T-cell (primary cell): Measurements from ENCODE around the gene ARHGEF17. TPM values are rescaled to one million over a fixed set of nuclear protein-coding genes. Genes with fewer than 3 reads are reported as not detected.

ENCODE experiments used
- ATAC-seq, 4 experiments: fragments of 200-7000 bp in 3 of 4; fragments of 150-1000 bp in 1 of 4; cut with Tn5 transposase; replicated peaks in 1 of 4; 1 replicate in 3 of 4; 2 replicates in 1 of 4; pipeline ENCODE4 v1.10.0; 2021; ENCODE audit warnings: moderate library complexity in 3 of 4, mild to moderate bottlenecking in 2 of 4, moderate number of reproducible peaks in 1 of 4
- CTCF ChIA-PET, 2 donors: fragments of 300-600 bp; sonication (Branson Sonifier 250); formaldehyde crosslinking; loops; one replicate each; lab custom pipeline; 2022; ENCODE audit warnings: antibody characterized with exemption in 2 of 2; lab: Charles Lee
- POLR2A ChIA-PET, 2 donors: fragments of 300-600 bp; sonication (Branson Sonifier 250); formaldehyde crosslinking; loops; one replicate each; lab custom pipeline; 2022; ENCODE audit warnings: antibody characterized with exemption in 2 of 2; lab: Charles Lee
- DNase-seq, 35 experiments: peaks; one replicate each; pipeline versions ENCODE4 v3.0.0 to v3.0.0-alpha.2; 2013 to 2023
- H3K27ac ChIP-seq: one replicate; pipeline ENCODE4 v1.5.1; 2013; ENCODE audit warnings: low read length
- H3K27me3 ChIP-seq, 2 experiments: replicated peaks in 1 of 2; 1 replicate in 1 of 2; 2 replicates in 1 of 2; pipeline versions ENCODE4 v1.6.1 to v1.7.0; 2013; ENCODE audit warnings: low read length in 1 of 2, mixed read lengths in 1 of 2; ENCODE audit not compliant: control insufficient read depth in 2 of 2, insufficient read depth in 2 of 2; ENCODE audit errors: extremely low read depth in 1 of 2
- H3K36me3 ChIP-seq, 2 donors: 1 replicate in 1 of 2; 2 replicates in 1 of 2; pipeline versions ENCODE4 v1.6.1 to v1.7.0; 2013; ENCODE audit warnings: low read length in 1 of 2; ENCODE audit not compliant: control insufficient read depth in 2 of 2, insufficient read depth in 1 of 2; ENCODE audit errors: extremely low read depth in 1 of 2
- H3K4me1 ChIP-seq, 2 experiments: 1 replicate in 1 of 2; 2 replicates in 1 of 2; pipeline versions ENCODE4 v1.6.1 to v1.7.0; 2013; ENCODE audit warnings: low read length in 2 of 2, mixed read lengths in 1 of 2; ENCODE audit not compliant: insufficient read depth in 2 of 2, control insufficient read depth in 1 of 2; ENCODE audit errors: extremely low read depth in 1 of 2
- H3K4me3 ChIP-seq, 2 donors: 1 replicate in 1 of 2; 2 replicates in 1 of 2; pipeline versions ENCODE4 v1.5.1 to v1.7.0; 2013; ENCODE audit warnings: mild to moderate bottlenecking in 2 of 2, low read length in 1 of 2, moderate library complexity in 1 of 2; ENCODE audit not compliant: control insufficient read depth in 1 of 2; ENCODE audit errors: extremely low read depth in 1 of 2
- H3K9me3 ChIP-seq: 2 replicates; pipeline ENCODE4 v1.7.0; 2013
- H3K27ac Mint-ChIP-seq, 2 donors: one replicate each; pipeline ENCODE4 v1.8.0; 2020 to 2021; ENCODE audit warnings: mild to moderate bottlenecking in 2 of 2, mixed read lengths in 2 of 2
- H3K27me3 Mint-ChIP-seq, 2 donors: one replicate each; pipeline ENCODE4 v1.8.0; 2021 to 2022; ENCODE audit warnings: mixed read lengths in 2 of 2
- H3K36me3 Mint-ChIP-seq: one replicate; pipeline ENCODE4 v1.8.0; 2021; ENCODE audit warnings: mixed read lengths
- H3K4me1 Mint-ChIP-seq, 3 donors: one replicate each; pipeline ENCODE4 v1.8.0; 2020 to 2022; ENCODE audit warnings: mixed read lengths in 3 of 3, mild to moderate bottlenecking in 1 of 3
- H3K4me3 Mint-ChIP-seq, 3 donors: one replicate each; pipeline ENCODE4 v1.8.0; 2020 to 2022; ENCODE audit warnings: mild to moderate bottlenecking in 3 of 3, mixed read lengths in 3 of 3, moderate library complexity in 3 of 3
- H3K9me3 Mint-ChIP-seq, 3 donors: one replicate each; pipeline ENCODE4 v1.8.0; 2020 to 2022; ENCODE audit warnings: mixed read lengths in 3 of 3
- WGBS: methylation state at CpG from one replicate; pipeline ENCODE4 v1.1.5; 2013; ENCODE audit warnings: missing lambda C conversion rate; ENCODE audit not compliant: insufficient coverage; 5-methylcytosine and 5-hydroxymethylcytosine counted together
- total RNA-seq, 35 experiments: library from RNA in 6 of 35; stranded (reverse) in 6 of 35; fragments of 120-200 nt in 1 of 35; gene quantifications; one replicate each; pipeline versions ENCODE4 v1.2.1 to v1.2.4 and lab custom pipeline; 2013 to 2026

ARHGEF17 gene
- total RNA-seq, 5 donors from 2014 or later (not counting 1 experiment from before 2014, with no cell fraction given): 0.23 to 1.0 (median 0.49) TPM

DNA sequence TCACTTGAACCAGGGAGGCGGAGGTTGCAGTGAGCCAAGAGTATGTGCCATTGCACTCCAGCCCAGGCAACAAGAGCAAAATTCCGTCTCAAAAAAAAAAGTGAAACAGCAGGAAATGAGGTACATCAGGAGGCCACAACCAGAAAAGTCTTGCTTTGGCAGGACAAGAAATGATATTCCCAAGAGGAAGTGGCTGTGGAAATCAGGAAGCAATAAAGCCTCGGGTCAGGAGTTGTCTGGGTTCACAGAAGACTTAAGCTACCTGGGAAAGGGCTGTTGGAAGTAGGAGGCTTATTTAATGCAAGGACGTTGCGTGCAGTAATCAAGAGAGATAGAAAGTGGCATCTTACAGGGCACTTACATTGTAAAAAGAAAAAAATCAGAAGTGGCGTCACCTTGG is 58.9 kb downstream of the ARHGEF17 start:
- H3K4me1 ChIP-seq: peaks cover 7 to 34% of the 10 kb centered on the region in 2 experiments
- POLR2A ChIA-PET: interaction anchor here (0.5 to 0.7 kb wide), 2 partner anchors 16 to 945 kb away, joined by 4 to 6 read pairs; no protein-coding TSS in a partner anchor
- no peaks in the 10 kb centered on the region for H3K27me3 ChIP-seq
- no peaks in the 10 kb centered on the region for H3K36me3 ChIP-seq
- no peaks in the 10 kb centered on the region for H3K36me3 Mint-ChIP-seq
- peaks cover 25 to 38% (median 34%) of the 10 kb centered on the region in 3 donors for H3K4me1 Mint-ChIP-seq
- H3K27ac ChIP-seq: peak overlapping the region; percentile 91
- WGBS: 79% methylated on average over 4 of the region's 6 CpGs
- H3K27ac Mint-ChIP-seq: peak overlapping the region; percentile 86 to 96
- DNase-seq: no peak
- no peaks in the 10 kb centered on the region for H3K27me3 Mint-ChIP-seq
- H3K4me3 Mint-ChIP-seq: peak overlapping the region in 2 of 3 donors; percentile 21 to 75
- CTCF ChIA-PET: interaction anchor here (0.6 to 0.7 kb wide), 3 partner anchors 16 to 316 kb away, joined by 3 to 4 read pairs (median 3); no protein-coding TSS in a partner anchor
- H3K9me3 Mint-ChIP-seq: no peaks in the 10 kb centered on the region
- no peak for ATAC-seq
- no peak overlapping the region for H3K4me3 ChIP-seq
- no peaks in the 10 kb centered on the region for H3K9me3 ChIP-seq

DNA sequence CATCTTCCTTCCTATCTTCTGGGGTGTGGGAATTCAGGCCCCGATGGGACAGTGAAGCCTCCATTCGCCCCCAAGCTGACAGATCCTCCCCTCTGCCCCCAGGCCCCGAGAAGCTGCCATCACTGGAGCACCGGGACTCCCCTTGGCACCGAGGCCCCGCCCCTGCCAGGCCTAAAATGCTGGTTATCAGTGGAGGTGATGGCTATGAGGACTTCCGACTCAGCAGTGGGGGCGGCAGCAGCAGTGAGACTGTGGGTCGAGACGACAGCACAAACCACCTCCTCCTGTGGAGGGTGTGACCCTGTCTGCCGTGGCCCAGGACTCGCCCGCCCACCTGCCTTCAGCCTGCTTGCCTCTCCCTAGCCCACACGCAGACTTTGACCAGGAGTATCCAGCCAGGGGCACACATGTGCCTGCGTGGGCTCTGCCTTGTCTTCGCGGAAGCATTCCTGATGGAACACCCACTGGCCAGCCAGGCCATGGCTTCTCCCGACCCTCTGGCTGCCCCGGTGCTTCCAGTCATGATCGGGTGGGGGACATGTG is 59.5 kb downstream of the ARHGEF17 start:
- Mint-ChIP-seq H3K4me1 (peaks cover 25 to 41% (median 34%) of the 10 kb centered on the region in 3 donors), H3K27me3 (no peaks in the 10 kb centered on the region), H3K9me3 (no peaks in the 10 kb centered on the region), H3K27ac (peak overlapping the region; percentile 86 to 96), H3K4me3 (peak overlapping the region in 1 of 3 donors; percentile 75), H3K36me3 (no peaks in the 10 kb centered on the region)
- Histone ChIP-seq H3K4me1 (peaks cover 7 to 39% of the 10 kb centered on the region in 2 experiments), H3K36me3 (no peaks in the 10 kb centered on the region), H3K9me3 (no peaks in the 10 kb centered on the region), H3K27ac (peak overlapping the region; percentile 91), H3K4me3 (no peak overlapping the region), H3K27me3 (no peaks in the 10 kb centered on the region)
- no peak for ATAC-seq
- no peak for DNase-seq
- POLR2A ChIA-PET: interaction anchor here (0.5 to 0.7 kb wide), 2 partner anchors 15 to 945 kb away, joined by 4 to 6 read pairs; no protein-coding TSS in a partner anchor
- CTCF ChIA-PET: interaction anchor here in 1 of 2 donors (0.6 kb wide), 1 partner anchor 30 kb away, joined by 3 read pairs; no protein-coding TSS in a partner anchor
- 88% methylated on average over 11 of the region's 20 CpGs for WGBS

DNA sequence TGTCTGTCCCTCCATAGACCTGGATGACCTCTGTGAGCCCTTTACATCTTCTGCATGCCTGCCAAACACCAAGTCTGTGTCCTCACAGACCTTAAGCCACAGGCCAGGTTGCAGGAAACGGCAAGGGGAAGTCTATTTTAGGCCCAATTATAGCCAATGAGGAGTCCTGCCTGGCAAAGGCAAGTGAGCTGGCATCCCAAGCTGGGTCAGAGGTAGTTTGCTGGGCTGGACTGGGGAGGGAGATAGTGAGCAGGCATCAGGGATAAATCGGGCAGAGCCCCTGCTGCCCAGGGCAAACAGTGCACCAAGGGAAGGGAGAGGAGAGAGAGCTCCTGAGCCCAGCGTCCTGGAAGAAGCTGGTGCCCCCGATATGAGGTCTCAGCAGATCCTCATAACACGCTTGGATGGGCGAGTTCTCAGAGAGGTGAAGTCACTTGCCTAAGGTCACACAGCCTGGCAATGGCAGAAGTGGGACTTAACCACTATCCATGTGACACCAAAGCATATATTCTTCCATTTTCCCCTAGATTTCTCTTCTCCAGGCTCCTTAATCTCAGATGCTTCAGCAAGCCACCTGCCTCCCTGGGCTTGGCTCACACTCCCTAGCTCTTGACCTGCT is 64.4 kb downstream of the ARHGEF17 start:
- DNase-seq: no peak
- ChIA-PET CTCF (interaction anchor here (1.0 to 1.2 kb wide), 2 partner anchors 21 kb away, joined by 3 to 4 read pairs; no protein-coding TSS in a partner anchor), POLR2A (no interaction called here)
- no peak overlapping the region for H3K4me3 Mint-ChIP-seq
- no peaks in the 10 kb centered on the region for H3K9me3 Mint-ChIP-seq
- 85% methylated on average over 6 of the region's 6 CpGs for WGBS
- ATAC-seq: no peak
- no peak overlapping the region for H3K27ac Mint-ChIP-seq
- Histone ChIP-seq H3K9me3 (no peaks in the 10 kb centered on the region), H3K4me1 (peaks cover 6 to 32% of the 10 kb centered on the region in 2 experiments), H3K27me3 (no peaks in the 10 kb centered on the region), H3K4me3 (no peak overlapping the region), H3K27ac (no peak overlapping the region), H3K36me3 (no peaks in the 10 kb centered on the region)
- H3K36me3 Mint-ChIP-seq: no peaks in the 10 kb centered on the region
- no peaks in the 10 kb centered on the region for H3K27me3 Mint-ChIP-seq
- H3K4me1 Mint-ChIP-seq: peaks cover 21 to 30% (median 25%) of the 10 kb centered on the region in 3 donors

DNA sequence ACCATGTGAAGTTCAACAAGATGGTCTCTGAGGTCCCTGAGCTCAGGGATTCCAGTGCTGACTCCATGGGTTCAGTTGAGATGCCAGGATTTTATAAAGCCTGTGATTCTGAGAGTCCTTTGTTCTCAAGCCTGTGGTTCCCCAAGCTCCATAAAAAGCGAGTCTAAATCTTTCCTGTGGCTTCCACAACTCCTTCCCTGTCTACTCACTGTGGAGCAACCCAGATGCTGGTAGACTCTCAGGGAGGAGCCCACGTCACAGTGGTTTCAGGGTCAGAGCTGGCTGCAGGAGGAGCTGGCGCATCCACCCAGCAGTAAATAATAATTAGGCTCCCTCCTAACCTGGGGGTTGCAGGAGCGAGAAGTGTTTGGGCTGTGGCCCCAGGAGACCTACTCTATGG is 66.1 kb downstream of the ARHGEF17 start:
- no peaks in the 10 kb centered on the region for H3K27me3 Mint-ChIP-seq
- Histone ChIP-seq H3K4me1 (peaks cover 4 to 28% of the 10 kb centered on the region in 2 experiments), H3K27me3 (no peaks in the 10 kb centered on the region), H3K9me3 (no peaks in the 10 kb centered on the region), H3K36me3 (no peaks in the 10 kb centered on the region), H3K4me3 (no peak overlapping the region), H3K27ac (no peak overlapping the region)
- ATAC-seq (no peak), DNase-seq (no peak)
- no peaks in the 10 kb centered on the region for H3K36me3 Mint-ChIP-seq
- ChIA-PET POLR2A (no interaction called here), CTCF (interaction anchor here (0.6 to 1.1 kb wide), 4 partner anchors 8 to 32 kb away, joined by 3 to 9 read pairs (median 4); no protein-coding TSS in a partner anchor)
- H3K9me3 Mint-ChIP-seq: no peaks in the 10 kb centered on the region
- peaks cover 29 to 37% (median 30%) of the 10 kb centered on the region in 3 donors for H3K4me1 Mint-ChIP-seq
- WGBS: 100% methylated on average over 3 of the region's 4 CpGs
- no peak overlapping the region for H3K4me3 Mint-ChIP-seq
- no peak overlapping the region for H3K27ac Mint-ChIP-seq

DNA sequence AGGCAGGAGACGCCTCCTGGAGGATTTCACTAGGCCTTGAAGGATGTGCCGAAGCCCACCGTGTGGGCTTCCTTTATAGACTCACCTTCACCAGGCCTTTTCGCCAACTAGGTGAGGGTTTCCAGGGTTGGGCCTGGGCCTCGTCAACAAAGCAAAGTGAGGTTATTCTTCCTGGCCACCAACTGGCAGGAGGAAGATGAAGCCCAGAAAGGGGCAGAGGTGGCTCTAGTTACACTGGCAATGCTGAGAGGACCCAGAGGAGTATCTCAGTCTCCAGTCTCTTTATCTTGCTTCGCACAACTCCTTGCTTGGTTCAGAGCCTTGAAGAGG is 67.7 kb downstream of the ARHGEF17 start:
- Histone ChIP-seq H3K9me3 (no peaks in the 10 kb centered on the region), H3K27ac (peak overlapping the region; percentile 94), H3K4me3 (peak overlapping the region; percentile 36 to 68), H3K27me3 (no peaks in the 10 kb centered on the region), H3K4me1 (peaks cover 4 to 35% of the 10 kb centered on the region in 2 experiments), H3K36me3 (no peaks in the 10 kb centered on the region)
- POLR2A ChIA-PET: no interaction called here
- no peaks in the 10 kb centered on the region for H3K27me3 Mint-ChIP-seq
- H3K4me3 Mint-ChIP-seq: peak overlapping the region; percentile 75 to 89 (median 82)
- peak overlapping the region; percentile 84 to 85 for H3K27ac Mint-ChIP-seq
- no peaks in the 10 kb centered on the region for H3K36me3 Mint-ChIP-seq
- H3K9me3 Mint-ChIP-seq: no peaks in the 10 kb centered on the region
- DNase-seq (no peak), ATAC-seq (no peak)
- CTCF ChIA-PET: no interaction called here
- H3K4me1 Mint-ChIP-seq: peaks cover 37 to 52% (median 40%) of the 10 kb centered on the region in 3 donors
- WGBS: 49% methylated on average over 3 of the region's 6 CpGs

DNA sequence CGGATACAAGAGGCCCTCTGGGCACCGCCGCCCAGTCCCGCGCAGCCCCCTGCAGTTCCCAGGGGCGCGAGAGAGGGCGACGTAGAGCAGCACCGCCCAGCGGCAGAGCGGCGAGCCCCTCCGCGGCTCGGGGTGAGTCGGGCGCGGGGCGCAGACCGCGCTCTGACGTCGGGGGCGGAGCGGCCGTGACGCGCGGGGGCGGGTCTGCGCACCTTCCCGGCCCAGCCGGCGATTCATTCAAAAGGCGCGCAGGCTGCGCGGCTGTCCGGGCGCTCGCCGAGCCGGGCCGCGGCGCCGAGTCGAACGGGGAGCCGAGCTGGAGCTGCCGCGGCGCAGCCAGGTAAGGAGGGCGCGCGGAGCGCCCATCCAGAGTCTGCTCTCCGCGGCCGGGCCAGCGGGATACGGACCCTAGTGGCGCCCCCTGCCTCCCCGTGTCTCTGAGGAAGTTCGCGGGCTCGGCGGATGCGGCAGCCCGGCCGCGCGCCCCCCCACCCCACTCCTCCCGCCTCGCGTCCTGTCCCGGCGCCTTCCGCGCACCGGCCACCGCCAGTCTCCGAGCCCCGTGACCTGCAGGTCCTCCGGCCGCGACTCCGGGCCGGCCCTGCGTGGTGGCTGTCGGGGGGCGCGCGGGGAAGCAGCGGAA is 68.2 kb downstream of the ARHGEF17 start, which contains the start of gene RELT:
TSS of gene RELT (plus strand) at position 240 of the 643 bp plus-strand sequence. CDS start 12,738 bp downstream, outside the sequence.
- H3K9me3 Mint-ChIP-seq: no peaks in the 10 kb centered on the region
- Histone ChIP-seq H3K4me3 (peak within 1 kb of the TSS; percentile 68 to 76), H3K27ac (peak within 1 kb of the TSS; percentile 94), H3K36me3 (no peaks in the 10 kb centered on the region), H3K27me3 (no peaks in the 10 kb centered on the region), H3K4me1 (peaks cover 4 to 36% of the 10 kb centered on the region in 2 experiments), H3K9me3 (no peaks in the 10 kb centered on the region)
- CTCF ChIA-PET: interaction anchor here in 1 of 2 donors (1.4 kb wide), 1 partner anchor 25 kb away, joined by 5 read pairs; no protein-coding TSS in a partner anchor
- POLR2A ChIA-PET: no interaction called here
- peak; percentile 81 to 97 (median 90) for DNase-seq
- H3K36me3 Mint-ChIP-seq: no peaks in the 10 kb centered on the region
- under 1% methylated on average over 84 of the region's 96 CpGs for WGBS
- H3K4me1 Mint-ChIP-seq: peaks cover 42 to 57% (median 43%) of the 10 kb centered on the region in 3 donors
- peak within 1 kb of the TSS; percentile 86 to 94 for H3K27ac Mint-ChIP-seq
- no peaks in the 10 kb centered on the region for H3K27me3 Mint-ChIP-seq
- peak; percentile 88 to 96 (median 90) for ATAC-seq
- peak within 1 kb of the TSS; percentile 82 to 89 (median 88) for H3K4me3 Mint-ChIP-seq
